Mammary epithelial cell (primary cell): ENCODE data around the gene HOMER2.

Experiments used
- CTCF ChIP-seq, 2 donors: IDR thresholded peaks in 1 of 2; conservative IDR thresholded peaks in 1 of 2; 2 replicates each; pipeline ENCODE4 v1.5.1; 2011 to 2012; ENCODE audit warnings: inconsistent platforms in 2 of 2, low read length in 2 of 2, mild to moderate bottlenecking in 2 of 2, control low read depth in 1 of 2, low read depth in 1 of 2; ENCODE audit not compliant: insufficient read depth in 1 of 2; ENCODE audit errors: extremely low read depth in 1 of 2
- EZH2 ChIP-seq: IDR thresholded peaks from 2 replicates; pipeline ENCODE4 v1.6.1; 2012; ENCODE audit warnings: low read length, inconsistent platforms, borderline replicate concordance

- TF ChIP-seq CTCF (conservative IDR thresholded peaks at IDR 0.05 in 1 of 2, IDR thresholded peaks at IDR 0.05 in 1 of 2; ENCODE audit: extremely low read depth in 1 of 2, insufficient read depth in 1 of 2, low read depth in 1 of 2, low read length in 2 of 2) (no peak), EZH2 (no peak)
These were observed 79.4 kb downstream of the HOMER2 start for GRCh38 chr15:82873000-82873680.
